HepG2 (cell line): ENCODE results near the gene SSBP2.

Experiments used
- FOXK1 ChIP-seq: sonication (generic); formaldehyde crosslinking; IDR thresholded peaks from 2 replicates; pipeline ENCODE4 v1.4.0; 2020; ENCODE audit warnings: low read depth, missing genetic modification reagents, borderline replicate concordance
- NR1H2 ChIP-seq: sonication (generic); formaldehyde crosslinking; IDR thresholded peaks from 2 replicates; pipeline ENCODE4 v1.8.1; 2022; ENCODE audit warnings: low read depth, missing genetic modification reagents, borderline replicate concordance
- POLR2AphosphoS5 ChIP-seq: IDR thresholded peaks from 2 replicates; pipeline ENCODE4 v1.6.1; 2012; ENCODE audit warnings: low read depth, low read length
- REST ChIP-seq, 2 experiments: IDR thresholded peaks; 2 replicates each; pipeline ENCODE4 v1.6.1; 2011 to 2012; ENCODE audit warnings: low read length in 2 of 2, borderline replicate concordance in 1 of 2, low read depth in 1 of 2, mild to moderate bottlenecking in 1 of 2, moderate library complexity in 1 of 2
- RFX5 ChIP-seq: IDR thresholded peaks from 2 replicates; pipeline ENCODE4 v1.6.1; 2011; ENCODE audit warnings: low read depth, low read length, improper control_type of control experiment
- STAT6 ChIP-seq: sonication (generic); formaldehyde crosslinking; IDR thresholded peaks from 2 replicates; pipeline ENCODE4 v1.4.0; 2020; ENCODE audit warnings: missing genetic modification reagents, mild to moderate bottlenecking, borderline replicate concordance
- TAF1 ChIP-seq: sonication (generic); formaldehyde crosslinking; IDR thresholded peaks from 2 replicates; pipeline ENCODE4 v1.4.0; 2020; ENCODE audit warnings: missing genetic modification reagents
- ZFX ChIP-seq: sonication (generic); formaldehyde crosslinking; IDR thresholded peaks from 2 replicates; pipeline ENCODE4 v1.4.0; 2020; ENCODE audit warnings: mild to moderate bottlenecking, low read depth, missing genetic modification reagents, moderate library complexity
- ZNF577 ChIP-seq: sonication (generic); formaldehyde crosslinking; IDR thresholded peaks from 2 replicates; pipeline ENCODE4 v1.4.0; 2020; ENCODE audit warnings: mild to moderate bottlenecking, low read depth, missing genetic modification reagents, borderline replicate concordance

- TF ChIP-seq NR1H2 (no peak), REST (IDR thresholded peaks at IDR 0.05; ENCODE audit: borderline replicate concordance in 1 of 2, low read depth in 1 of 2, low read length in 2 of 2) (no peak), ZFX (CRISPR knock-in tag) (no peak), ZNF577 (CRISPR knock-in tag) (no peak), POLR2AphosphoS5 (no peak), FOXK1 (no peak), STAT6 (CRISPR knock-in tag) (no peak), RFX5 (no peak), TAF1 (CRISPR knock-in tag) (no peak)
These were observed 17.0 kb upstream of the SSBP2 start for GRCh38 chr5:81767938-81768337.
